H1 (cell line): ENCODE data around the gene CFAP97. TPM values are rescaled to one million over a fixed set of nuclear protein-coding genes. Genes with fewer than 3 reads are reported as not detected.

ENCODE experiments used
- CTCF ChIA-PET: fragments of 300-600 bp; sonication (Branson Sonifier 250); formaldehyde crosslinking; loops from one replicate; lab custom pipeline; 2021; ENCODE audit not compliant: partially characterized antibody; lab: Charles Lee
- POLR2A ChIA-PET: fragments of 300-600 bp; sonication (Branson Sonifier 250); formaldehyde crosslinking; loops from one replicate; lab custom pipeline; 2021; ENCODE audit warnings: inconsistent platforms; ENCODE audit not compliant: partially characterized antibody; lab: Charles Lee
- DNase-seq, 2 experiments: peaks; one replicate each; pipeline versions ENCODE4 v3.0.0 to v3.0.0-alpha.2; 2010 to 2022; ENCODE audit warnings: low spot score in 2 of 2, low read depth in 1 of 2, mixed read lengths in 1 of 2
- FAIRE-seq: peaks from 2 replicates; lab custom pipeline; 2011; peaks lifted over from hg19 to GRCh38; lab: Jason Lieb, UNC
- H2AFZ ChIP-seq: 2 replicates; pipeline ENCODE4 v1.8.1; 2012; ENCODE audit warnings: low read length, inconsistent platforms
- H2AK5ac ChIP-seq: 2 replicates; pipeline ENCODE4 v1.6.1; 2013; ENCODE audit warnings: low read depth, low read length
- H2BK120ac ChIP-seq: replicated peaks from 2 replicates; pipeline ENCODE3; 2013; ENCODE audit warnings: low read depth, low read length, inconsistent platforms
- H2BK12ac ChIP-seq: 2 replicates; pipeline ENCODE4 v1.6.1; 2013; ENCODE audit warnings: low read depth, low read length
- H2BK15ac ChIP-seq: 2 replicates; pipeline ENCODE4 v1.6.1; 2013; ENCODE audit warnings: low read length
- H2BK20ac ChIP-seq: 2 replicates; pipeline ENCODE4 v1.6.1; 2013; ENCODE audit warnings: low read length
- H2BK5ac ChIP-seq: 2 replicates; pipeline ENCODE4 v1.6.1; 2013; ENCODE audit warnings: low read depth, low read length
- H3K14ac ChIP-seq: 2 replicates; pipeline ENCODE4 v1.6.1; 2013; ENCODE audit warnings: inconsistent platforms; ENCODE audit not compliant: insufficient read length
- H3K18ac ChIP-seq: 2 replicates; pipeline ENCODE4 v1.6.1; 2013; ENCODE audit warnings: low read length; ENCODE audit errors: extremely low read depth
- H3K23ac ChIP-seq: 2 replicates; pipeline ENCODE4 v1.6.1; 2013; ENCODE audit warnings: inconsistent platforms; ENCODE audit not compliant: insufficient read length
- H3K23me2 ChIP-seq: 2 replicates; pipeline ENCODE4 v1.6.1; 2013; ENCODE audit warnings: low read depth, low read length
- H3K27ac ChIP-seq: 2 replicates; pipeline ENCODE4 v1.6.1; 2011; ENCODE audit warnings: low read depth, low read length, inconsistent platforms
- H3K27me3 ChIP-seq, 4 experiments: replicated peaks in 1 of 4; 1 replicate in 1 of 4; 2 replicates in 3 of 4; pipeline versions ENCODE4 v1.6.1 to v1.8.1; 2011 to 2013; ENCODE audit warnings: low read length in 3 of 4, mild to moderate bottlenecking in 3 of 4, inconsistent platforms in 2 of 4, mixed read lengths in 2 of 4, moderate library complexity in 1 of 4; ENCODE audit not compliant: control insufficient read depth in 3 of 4, insufficient read depth in 3 of 4; ENCODE audit errors: extremely low read depth in 1 of 4
- H3K36me3 ChIP-seq, 4 experiments: 2 replicates each; pipeline versions ENCODE4 v1.6.1 to v1.8.1; 2011 to 2013; ENCODE audit warnings: mild to moderate bottlenecking in 4 of 4, low read length in 3 of 4, moderate library complexity in 2 of 4, control low read depth in 1 of 4, inconsistent platforms in 1 of 4; ENCODE audit not compliant: insufficient read depth in 4 of 4, control insufficient read depth in 2 of 4
- H3K4ac ChIP-seq: replicated peaks from 2 replicates; pipeline ENCODE3; 2013; ENCODE audit warnings: low read length, low read depth, mixed read lengths, inconsistent platforms; ENCODE audit not compliant: insufficient read length
- H3K4me1 ChIP-seq, 4 experiments: replicated peaks in 1 of 4; 1 replicate in 1 of 4; 2 replicates in 3 of 4; pipeline versions ENCODE4 v1.6.1 to v1.8.1; 2011 to 2013; ENCODE audit warnings: low read length in 3 of 4, inconsistent platforms in 2 of 4, mixed read lengths in 1 of 4; ENCODE audit not compliant: insufficient read depth in 4 of 4, control insufficient read depth in 3 of 4
- H3K4me2 ChIP-seq, 2 experiments: 2 replicates each; pipeline versions ENCODE4 v1.6.1 to v1.8.1; 2011 to 2013; ENCODE audit warnings: low read depth in 2 of 2, low read length in 2 of 2, control low read depth in 1 of 2, inconsistent platforms in 1 of 2, mild to moderate bottlenecking in 1 of 2; ENCODE audit not compliant: insufficient read depth in 1 of 2
- H3K4me3 ChIP-seq, 4 experiments: fragments of 200-600, 300-600 bp in 1 of 4; sonication (generic), shearing (Covaris generic), sonication (Bioruptor Twin) in 1 of 4; 2 replicates each; pipeline versions ENCODE4 v1.5.1 to v1.8.1; 2011 to 2016; ENCODE audit warnings: low read length in 4 of 4, low read depth in 3 of 4, control low read depth in 2 of 4, inconsistent platforms in 2 of 4, mild to moderate bottlenecking in 2 of 4, mixed read lengths in 1 of 4, moderate library complexity in 1 of 4; ENCODE audit not compliant: insufficient read depth in 2 of 4; ENCODE audit errors: extremely low read depth in 1 of 4
- H3K56ac ChIP-seq: replicated peaks from 2 replicates; pipeline ENCODE3; 2013; ENCODE audit warnings: low read depth, mild to moderate bottlenecking, mixed read lengths, low read length, inconsistent platforms; ENCODE audit not compliant: insufficient read length
- H3K79me1 ChIP-seq: 2 replicates; pipeline ENCODE4 v1.6.1; 2013; ENCODE audit warnings: low read depth, low read length, control low read depth
- H3K79me2 ChIP-seq, 2 experiments: 2 replicates each; pipeline versions ENCODE4 v1.6.1 to v1.8.1; 2012 to 2013; ENCODE audit warnings: low read length in 2 of 2, mild to moderate bottlenecking in 2 of 2, inconsistent platforms in 1 of 2; ENCODE audit not compliant: insufficient read depth in 2 of 2, control insufficient read depth in 1 of 2
- H3K9ac ChIP-seq, 4 experiments: replicated peaks in 1 of 4; 1 replicate in 1 of 4; 2 replicates in 3 of 4; pipeline versions ENCODE4 v1.6.1 to v1.8.1; 2011 to 2013; ENCODE audit warnings: low read depth in 3 of 4, low read length in 3 of 4, control low read depth in 2 of 4, mild to moderate bottlenecking in 2 of 4, moderate library complexity in 2 of 4, inconsistent platforms in 1 of 4; ENCODE audit errors: extremely low read depth in 1 of 4
- H3K9me3 ChIP-seq, 2 experiments: 2 replicates each; pipeline versions ENCODE4 v1.6.1 to v1.8.1; 2012 to 2013; ENCODE audit warnings: mild to moderate bottlenecking in 2 of 2, moderate library complexity in 2 of 2, control low read depth in 1 of 2, inconsistent platforms in 1 of 2, low read depth in 1 of 2, low read length in 1 of 2, mixed read lengths in 1 of 2; ENCODE audit not compliant: insufficient read depth in 2 of 2
- H4K20me1 ChIP-seq, 2 experiments: replicated peaks in 1 of 2; 2 replicates each; pipeline versions ENCODE3 to v1.8.1; 2011 to 2013; ENCODE audit warnings: inconsistent platforms in 2 of 2, low read length in 2 of 2, mild to moderate bottlenecking in 1 of 2; ENCODE audit not compliant: insufficient read depth in 2 of 2, control insufficient read depth in 1 of 2
- H4K5ac ChIP-seq: 2 replicates; pipeline ENCODE4 v1.6.1; 2013; ENCODE audit warnings: low read length, low read depth, mixed read lengths, inconsistent platforms; ENCODE audit not compliant: insufficient read length
- H4K8ac ChIP-seq: 2 replicates; pipeline ENCODE4 v1.8.0; 2013; ENCODE audit warnings: mild to moderate bottlenecking, moderate library complexity, low read length, inconsistent platforms; ENCODE audit not compliant: insufficient read depth; ENCODE audit errors: extremely low read depth
- H4K91ac ChIP-seq: replicated peaks from 2 replicates; pipeline ENCODE3; 2013; ENCODE audit warnings: low read length, mixed read lengths, inconsistent platforms; ENCODE audit not compliant: insufficient read length
- CHD1 ChIP-seq: IDR thresholded peaks from 2 replicates; pipeline ENCODE4 v1.6.1; 2012; ENCODE audit warnings: low read depth, low read length, improper control_type of control experiment
- CREB1 ChIP-seq: IDR thresholded peaks from 2 replicates; pipeline ENCODE4 v1.6.1; 2012; ENCODE audit warnings: inconsistent platforms
- CTCF ChIP-seq, 3 experiments: IDR thresholded peaks; 1 replicate in 2 of 3; 2 replicates in 1 of 3; pipeline versions ENCODE4 v1.5.1 to v1.6.1; 2011; ENCODE audit warnings: low read length in 3 of 3, mild to moderate bottlenecking in 3 of 3, inconsistent platforms in 2 of 3, low read depth in 1 of 3, moderate library complexity in 1 of 3; ENCODE audit not compliant: insufficient read depth in 1 of 3; ENCODE audit errors: control extremely low read depth in 1 of 3
- KDM4A ChIP-seq: IDR thresholded peaks from one replicate; pipeline ENCODE4 v1.7.1; 2012; ENCODE audit warnings: low read depth, mild to moderate bottlenecking, moderate library complexity, low read length, inconsistent platforms; ENCODE audit not compliant: severe bottlenecking
- MAX ChIP-seq: IDR thresholded peaks from 2 replicates; pipeline ENCODE4 v1.6.1; 2012; ENCODE audit warnings: inconsistent platforms
- NANOG ChIP-seq: IDR thresholded peaks from 2 replicates; pipeline ENCODE4 v1.6.1; 2011; ENCODE audit warnings: low read length, low read depth, mild to moderate bottlenecking, inconsistent platforms; ENCODE audit not compliant: insufficient read depth, poor library complexity, severe bottlenecking
- TAF1 ChIP-seq: IDR thresholded peaks from 2 replicates; pipeline ENCODE4 v1.6.1; 2011; ENCODE audit warnings: mild to moderate bottlenecking, low read depth, low read length
- WGBS, 2 experiments: shearing (Covaris generic) in 1 of 2; methylation state at CpG; one replicate each; pipeline versions ENCODE4 v1.1.6 to v1.1.7; 2013 to 2015; ENCODE audit warnings: low lambda C conversion rate in 2 of 2, mixed read lengths in 2 of 2, inconsistent platforms in 1 of 2, low coverage in 1 of 2, missing lambda C conversion rate in 1 of 2; ENCODE audit not compliant: insufficient replicate concordance in 2 of 2, insufficient coverage in 1 of 2, insufficient read length in 1 of 2; ENCODE audit errors: extremely low coverage in 1 of 2, missing lambda C conversion rate in 1 of 2; 5-methylcytosine and 5-hydroxymethylcytosine counted together
- polyA plus RNA-seq, 7 experiments: library from polyadenylated mRNA; depleted of rRNA in 3 of 7; stranded (reverse) in 5 of 7; unstranded in 2 of 7; fragments of >200 nt in 5 of 7; fragments of 200-250 nt in 2 of 7; gene quantifications; 1 replicate in 5 of 7; 2 replicates in 1 of 7; 4 replicates in 1 of 7; pipeline versions ENCODE4 v1.2.1 to v1.2.3, GENCODE V29; 2011 to 2013; ENCODE audit warnings: missing spikeins in 2 of 7, mixed read lengths in 2 of 7
- total RNA-seq: library from RNA; stranded (reverse); fragmentation: NEBNext Ultra II Directional; extraction: Animal tissue kit (Norgen Biotek cat#: 25700); gene quantifications from 2 replicates; pipeline ENCODE4 v1.2.1, GENCODE V29; 2021

Gene CFAP97
- total and polyA plus RNA-seq, 2 of the 8 experiments (the other 6 are each of a cell fraction or from before 2014, with no cell fraction given) = 9.2 to 40.4 TPM

GRCh38 chr4:185128272-185129119 lies 75.3 kb downstream of the CFAP97 start:
- DNase-seq (peak in 1 of 2 experiments; percentile 73), FAIRE-seq (peak; percentile 13)
- Histone ChIP-seq H2BK120ac (no peak overlapping the region), H2BK5ac (no peak overlapping the region), H3K36me3 (no peaks in the 10 kb centered on the region), H3K56ac (no peak overlapping the region), H3K23ac (no peak overlapping the region), H4K91ac (peak overlapping the region; percentile 34), H2BK12ac (peak overlapping the region; percentile 19; the same call in 1 of the 2 replicates), H2BK15ac (peak overlapping the region; percentile 46; the same call in 1 of the 2 replicates), H3K79me2 (no peaks in the 10 kb centered on the region), H3K79me1 (no peaks in the 10 kb centered on the region), H3K27ac (no peak overlapping the region), H3K23me2 (peaks cover 11% of the 10 kb centered on the region; the same call in 1 of the 2 replicates), H4K8ac (peak overlapping the region; percentile 93), H2BK20ac (0 out of 2 replicates have a peak overlapping the region, but pooled peaks have one; percentile 55), H3K9ac (peak overlapping the region in 2 of 4 experiments; percentile 25 to 50; a peak in 4 of 7 replicates), H2AFZ (peak overlapping the region; percentile 25), H4K20me1 (no peaks in the 10 kb centered on the region), H4K5ac (peak overlapping the region; percentile 18), H3K9me3 (no peaks in the 10 kb centered on the region; a peak in 1 of 4 replicates), H2AK5ac (no peak overlapping the region), H3K14ac (no peak overlapping the region), H3K4ac (peak overlapping the region; percentile 78), H3K18ac (peak overlapping the region; percentile 51), H3K4me1 (peaks cover 4 to 8% (median 6%) of the 10 kb centered on the region in 4 experiments; a peak in 6 of 7 replicates), H3K4me2 (peak overlapping the region; percentile 89 to 90), H3K27me3 (peaks cover 1 to 22% (median 17%) of the 10 kb centered on the region in 4 experiments), H3K4me3 (peak overlapping the region; percentile 47 to 70 (median 60))
- WGBS, 2 experiments = 3% methylated on average over 50 of the region's 74 CpGs; no CpG with 5 or more reads in 1 of the 2 experiments
- CTCF ChIA-PET = interaction anchor here (0.9 to 2.1 kb wide), 12 partner anchors 10 to 344 kb away, joined by 3 to 11 read pairs (median 4); partner anchors contain the start of genes HELT and SLC25A4
- POLR2A ChIA-PET = interaction anchor here (0.6 to 3.1 kb wide), 8 partner anchors 11 to 463 kb away, joined by 3 to 17 read pairs (median 4); partner anchors contain the start of gene SLC25A4
- TF ChIP-seq TAF1 (peak; percentile 25; the same call in 1 of the 2 replicates), CREB1 (peak; percentile 10; the same call in 1 of the 2 replicates), MAX (peak; percentile 57), KDM4A (peak; percentile 46), CHD1 (no peak), NANOG (peak; percentile 2), CTCF (IDR thresholded peaks at IDR 0.05; ENCODE audit: control extremely low read depth in 1 of 3, insufficient read depth in 1 of 3, low read depth in 1 of 3, low read length in 3 of 3) (peak in 1 of 3 experiments; percentile 26; a peak in 1 of 4 replicates)
